Upper lobe of right lung (tissue), 1 donor: Measurements from ENCODE around the gene FGF2. TPM values are rescaled to one million over a fixed set of nuclear protein-coding genes. Genes with fewer than 3 reads are reported as not detected.
"Not testable (repeated sequence)": the region's sequence is repeated elsewhere in the genome, so short reads cannot be mapped to it uniquely, and the experiment has no call there.

Experiments used
- ATAC-seq: fragments of 200-7000 bp; cut with Tn5 transposase; one replicate; pipeline ENCODE4 v1.9.1; 2020; ENCODE audit warnings: mild to moderate bottlenecking, moderate library complexity
- DNase-seq: peaks from one replicate; pipeline ENCODE4 v3.0.0-alpha.2; 2020
- H3K27ac ChIP-seq: fragments of 200-600 bp; one replicate; pipeline ENCODE4 v1.8.0; 2022
- H3K27me3 ChIP-seq: fragments of 200-600 bp; one replicate; pipeline ENCODE4 v1.8.0; 2022; ENCODE audit warnings: mild to moderate bottlenecking
- H3K36me3 ChIP-seq: fragments of 200-600 bp; one replicate; pipeline ENCODE4 v1.8.0; 2022
- H3K4me1 ChIP-seq: fragments of 200-600 bp; one replicate; pipeline ENCODE4 v1.8.0; 2022
- H3K4me3 ChIP-seq: fragments of 200-600 bp; one replicate; pipeline ENCODE4 v1.8.0; 2022; ENCODE audit warnings: mild to moderate bottlenecking
- H3K9me3 ChIP-seq: fragments of 200-600 bp; one replicate; pipeline ENCODE4 v1.8.0; 2022
- CTCF ChIP-seq: fragments of 200-600 bp; IDR thresholded peaks from one replicate; pipeline ENCODE4 v1.8.0; 2022; ENCODE audit warnings: antibody characterized with exemption
- intact Hi-C: fragments of 100-400 bp; cut with DNase I; formaldehyde crosslinking; loops from one replicate; pipeline ENCODE4 v1.11.0; 2022
- total RNA-seq: library from RNA; stranded (reverse); fragmentation: NEBNext Ultra II Directional; extraction: Animal tissue kit (Norgen Biotek cat#: 25700); gene quantifications from one replicate; pipeline ENCODE4 v1.2.1, GENCODE V29; 2021
- donor health status: DM: no; HTN: yes; CAD: no; lungs with severe emphysema.

FGF2 gene
- total RNA-seq, 1 donor from 2014 or later = 11.1 TPM

- intact Hi-C loops = no loop called here
- TF ChIP-seq CTCF = no peak
- H3K4me3 ChIP-seq = no peak overlapping the region
- DNase-seq (no peak), ATAC-seq (no peak)
- H3K4me1 ChIP-seq = no peaks in the 10 kb centered on the region
- no peaks in the 10 kb centered on the region for H3K36me3 ChIP-seq
- H3K9me3 ChIP-seq = no peaks in the 10 kb centered on the region
- no peaks in the 10 kb centered on the region for H3K27me3 ChIP-seq
- no peak overlapping the region for H3K27ac ChIP-seq
Measured at GRCh38 chr4:122806981-122807679, 19.5 kb upstream of the FGF2 start.

- Histone ChIP-seq H3K4me3 (no peak overlapping the region), H3K27ac (no peak overlapping the region), H3K4me1 (no peaks in the 10 kb centered on the region), H3K27me3 (no peaks in the 10 kb centered on the region), H3K9me3 (no peaks in the 10 kb centered on the region), H3K36me3 (no peaks in the 10 kb centered on the region)
- no peak for TF ChIP-seq CTCF
- DNase-seq (no peak), ATAC-seq (no peak)
- intact Hi-C loops = no loop called here
Measured at GRCh38 chr4:122810669-122811068, 16.0 kb upstream of the FGF2 start.

- DNase-seq = not testable (repeated sequence)
Measured at GRCh38 chr4:122811781-122812180, 14.8 kb upstream of the FGF2 start.

GRCh38 chr4:122812823-122813222, 13.8 kb upstream of the FGF2 start:
- DNase-seq, H3K27ac ChIP-seq, H3K9me3 ChIP-seq, H3K27me3 ChIP-seq, H3K4me3 ChIP-seq, H3K36me3 ChIP-seq, intact Hi-C loops, H3K4me1 ChIP-seq, ATAC-seq: not testable (repeated sequence)

More at GRCh38 chr4:122811781-122812180, 14.8 kb upstream of the FGF2 start:
- H3K4me3 ChIP-seq, H3K27ac ChIP-seq, H3K9me3 ChIP-seq, ATAC-seq, H3K27me3 ChIP-seq, H3K36me3 ChIP-seq, H3K4me1 ChIP-seq, intact Hi-C loops: not testable (repeated sequence)

GRCh38 chr4:122814426-122814825, 12.2 kb upstream of the FGF2 start:
- H3K27ac ChIP-seq = no peak overlapping the region
- DNase-seq (no peak), ATAC-seq (no peak)
- no peak for TF ChIP-seq CTCF
- no peak overlapping the region for H3K4me3 ChIP-seq
- no peaks in the 10 kb centered on the region for H3K36me3 ChIP-seq
- H3K27me3 ChIP-seq = no peaks in the 10 kb centered on the region
- intact Hi-C loops = no loop called here
- H3K9me3 ChIP-seq = no peaks in the 10 kb centered on the region
- no peaks in the 10 kb centered on the region for H3K4me1 ChIP-seq

- ATAC-seq (no peak), DNase-seq (no peak)
- Histone ChIP-seq H3K4me1 (no peaks in the 10 kb centered on the region), H3K9me3 (no peaks in the 10 kb centered on the region), H3K4me3 (no peak overlapping the region), H3K27me3 (no peaks in the 10 kb centered on the region), H3K36me3 (no peaks in the 10 kb centered on the region), H3K27ac (no peak overlapping the region)
- no peak for TF ChIP-seq CTCF
- intact Hi-C loops = no loop called here
Measured at GRCh38 chr4:122815248-122815647, 11.4 kb upstream of the FGF2 start.

GRCh38 chr4:122816476-122816875, 10.2 kb upstream of the FGF2 start:
- Histone ChIP-seq H3K27me3 (no peaks in the 10 kb centered on the region), H3K27ac (no peak overlapping the region), H3K4me3 (no peak overlapping the region), H3K9me3 (no peaks in the 10 kb centered on the region), H3K36me3 (no peaks in the 10 kb centered on the region), H3K4me1 (no peaks in the 10 kb centered on the region)
- no peak for ATAC-seq
- DNase-seq = no peak
- intact Hi-C loops = no loop called here
- no peak for TF ChIP-seq CTCF
